GM13976 (cell line): Measurements from ENCODE around the gene KLHL12.
A peak's percentile ranks its signal among the peaks of the same experiment; 100 is the strongest.

Experiments used
- DNase-seq: peaks from one replicate; pipeline ENCODE4 v3.0.0; 2012; ENCODE audit warnings: low spot score
- in situ Hi-C: fragments of 300-500 bp; cut with MboI; formaldehyde crosslinking; loops from one replicate; pipeline ENCODE4 v1.12.0; 2022; ENCODE audit warnings: low sequenced_read_pairs, mixed read lengths, inconsistent platforms; ENCODE audit not compliant: unreplicated experiment
- TF ChIP-seq, protein P1 (sequence below): IDR thresholded peaks from 2 replicates; pipeline ENCODE4 v1.5.1; 2012; ENCODE audit warnings: borderline replicate concordance, mild to moderate bottlenecking; ENCODE audit not compliant: insufficient read depth; ENCODE audit errors: extremely low read depth, missing control alignments, control extremely low read depth

The KLHL12 gene

DNA sequence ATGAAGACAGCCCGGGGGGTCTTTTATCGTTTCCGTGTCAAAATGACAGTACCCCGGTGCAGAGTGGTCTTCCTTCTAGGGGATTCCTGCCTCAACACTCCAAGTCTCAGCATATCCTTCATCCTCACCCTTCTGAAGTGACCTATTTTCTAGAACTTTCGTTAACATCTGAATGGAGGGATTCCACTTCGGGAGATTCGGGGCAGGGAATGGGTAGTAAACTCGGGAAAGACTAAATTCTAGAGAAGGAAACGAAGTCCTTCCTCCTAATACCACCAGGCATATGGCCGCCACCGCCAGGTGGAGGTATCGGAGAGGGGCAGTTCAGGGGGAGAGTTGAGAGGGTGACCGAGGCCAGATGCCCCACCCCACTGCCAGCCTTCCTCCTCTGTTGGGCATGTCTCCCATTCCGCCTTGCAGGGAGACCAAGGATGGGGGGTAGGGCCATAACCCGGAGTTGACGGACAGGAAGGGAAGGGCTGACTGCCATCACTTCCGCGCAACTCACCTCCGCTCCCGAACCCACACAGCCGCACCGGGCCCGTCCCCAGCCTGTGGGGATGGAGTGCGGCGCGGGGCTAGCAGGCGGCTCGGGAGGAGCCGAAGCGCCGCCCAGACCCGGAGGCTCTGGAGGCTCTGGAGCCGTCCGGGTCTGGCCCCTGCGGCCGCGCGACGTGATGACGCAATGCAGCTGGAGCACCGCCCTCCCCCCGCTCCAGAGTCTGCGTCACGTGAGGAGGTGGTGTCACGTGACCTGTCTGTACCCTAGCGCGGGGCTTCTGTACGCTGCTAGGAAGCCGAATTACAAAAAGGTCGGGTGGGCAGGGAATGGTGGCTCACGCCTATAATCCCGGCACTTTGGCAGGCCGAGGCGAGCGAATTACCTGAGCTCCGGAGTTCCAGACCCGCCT is at the start of gene KLHL12:
Gene KLHL12, minus strand, starts transcription at position 654 of the 911 bp plus-strand sequence. CDS start 2,072 bp downstream, outside the sequence.
- peak; percentile 98 for DNase-seq
- in situ Hi-C loops, result no loop called here
- TF ChIP-seq, protein P1, sequence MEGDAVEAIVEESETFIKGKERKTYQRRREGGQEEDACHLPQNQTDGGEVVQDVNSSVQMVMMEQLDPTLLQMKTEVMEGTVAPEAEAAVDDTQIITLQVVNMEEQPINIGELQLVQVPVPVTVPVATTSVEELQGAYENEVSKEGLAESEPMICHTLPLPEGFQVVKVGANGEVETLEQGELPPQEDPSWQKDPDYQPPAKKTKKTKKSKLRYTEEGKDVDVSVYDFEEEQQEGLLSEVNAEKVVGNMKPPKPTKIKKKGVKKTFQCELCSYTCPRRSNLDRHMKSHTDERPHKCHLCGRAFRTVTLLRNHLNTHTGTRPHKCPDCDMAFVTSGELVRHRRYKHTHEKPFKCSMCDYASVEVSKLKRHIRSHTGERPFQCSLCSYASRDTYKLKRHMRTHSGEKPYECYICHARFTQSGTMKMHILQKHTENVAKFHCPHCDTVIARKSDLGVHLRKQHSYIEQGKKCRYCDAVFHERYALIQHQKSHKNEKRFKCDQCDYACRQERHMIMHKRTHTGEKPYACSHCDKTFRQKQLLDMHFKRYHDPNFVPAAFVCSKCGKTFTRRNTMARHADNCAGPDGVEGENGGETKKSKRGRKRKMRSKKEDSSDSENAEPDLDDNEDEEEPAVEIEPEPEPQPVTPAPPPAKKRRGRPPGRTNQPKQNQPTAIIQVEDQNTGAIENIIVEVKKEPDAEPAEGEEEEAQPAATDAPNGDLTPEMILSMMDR, result peak; percentile 56

DNA sequence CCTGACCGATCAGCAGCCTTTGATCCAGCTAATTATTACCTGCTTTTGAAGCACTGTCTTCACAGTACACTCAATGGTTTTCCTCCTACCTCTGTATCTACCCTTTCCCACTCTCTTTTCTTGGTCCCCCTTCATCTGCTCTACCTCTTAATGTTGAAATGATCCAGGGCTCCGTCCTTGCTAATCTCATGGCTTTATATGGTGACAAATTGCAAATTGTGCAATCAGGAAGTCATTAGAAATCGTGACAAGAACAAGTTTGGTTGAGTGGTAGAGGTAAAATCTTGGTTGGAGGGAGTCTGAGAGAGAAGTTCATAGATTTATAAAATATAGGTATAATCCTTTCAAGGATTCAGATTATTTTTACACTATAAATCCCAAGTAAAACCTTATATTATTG is 49.6 kb upstream of the KLHL12 start:
- DNase-seq, result no peak
- TF ChIP-seq, protein P1, result no peak
- in situ Hi-C loops, result loop anchor here (25.0 kb wide), 1 partner anchor 214 kb away; no protein-coding TSS in a partner anchor

DNA sequence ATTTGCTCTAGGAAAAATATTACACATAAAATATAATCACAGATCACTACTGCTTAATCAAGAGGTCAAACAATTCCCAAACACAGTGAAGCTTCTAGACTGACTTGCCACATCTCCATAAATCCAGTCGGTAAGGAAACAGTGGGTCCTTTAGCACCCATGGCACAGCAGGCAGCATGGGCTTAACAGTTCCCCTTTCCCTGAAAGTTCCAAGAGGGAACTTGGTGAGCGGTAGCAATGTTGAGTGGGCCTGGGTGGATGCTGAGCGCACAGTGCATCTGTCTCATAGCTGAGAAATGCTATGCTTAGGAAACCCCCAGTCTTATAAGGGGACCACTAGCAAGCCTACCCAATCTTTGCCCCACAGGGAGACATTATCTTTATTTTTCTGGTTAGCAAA is 47.8 kb upstream of the KLHL12 start:
- DNase-seq, result no peak
- in situ Hi-C loops, result loop anchor here (25.0 kb wide), 1 partner anchor 213 kb away; no protein-coding TSS in a partner anchor
- TF ChIP-seq, protein P1, result no peak

DNA sequence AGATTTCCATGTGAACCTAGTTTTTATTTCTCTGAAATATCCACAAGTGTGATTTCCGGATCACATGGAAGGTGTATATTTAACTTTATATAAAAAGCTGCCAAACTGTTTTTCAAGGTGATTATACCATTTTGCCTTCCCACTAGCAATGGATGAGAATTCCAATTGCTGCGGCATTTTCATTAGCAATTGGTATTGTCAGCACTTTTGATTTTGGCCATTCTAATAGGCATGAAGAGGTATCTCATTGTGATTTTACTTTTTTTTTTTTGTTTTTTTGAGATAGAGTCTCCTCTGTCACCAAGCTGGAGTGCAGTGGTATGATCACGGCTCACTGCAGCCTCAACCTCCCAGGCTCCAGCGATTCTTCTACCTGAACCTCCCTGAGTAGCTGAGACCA is 45.0 kb upstream of the KLHL12 start:
- TF ChIP-seq, protein P1, result no peak
- in situ Hi-C loops, result no loop called here

DNA sequence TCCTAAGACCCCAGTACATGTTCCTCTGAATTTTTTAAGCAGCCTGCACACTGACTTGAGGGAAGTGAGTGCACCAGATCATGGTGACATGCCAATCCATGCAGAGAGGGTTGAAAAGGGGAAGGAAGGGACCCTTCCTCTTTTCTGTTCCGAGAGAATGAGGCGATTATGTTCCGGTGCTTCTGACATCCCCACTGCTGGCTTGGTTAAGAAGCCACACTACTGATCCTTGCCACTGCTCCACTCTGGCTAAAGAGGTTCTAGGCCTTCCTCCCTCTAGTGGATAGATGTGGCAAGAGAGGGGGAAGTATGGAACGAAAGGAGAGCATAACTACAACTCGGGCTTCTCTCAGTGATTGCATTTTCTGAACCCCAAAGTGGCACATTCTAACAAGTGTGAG is 41.9 kb upstream of the KLHL12 start:
- TF ChIP-seq, protein P1, result peak; percentile 43
- DNase-seq, result peak; percentile 68
- in situ Hi-C loops, result no loop called here

More for the DNA sequence above, 45.0 kb upstream of the KLHL12 start:
- DNase-seq, result no peak

DNA sequence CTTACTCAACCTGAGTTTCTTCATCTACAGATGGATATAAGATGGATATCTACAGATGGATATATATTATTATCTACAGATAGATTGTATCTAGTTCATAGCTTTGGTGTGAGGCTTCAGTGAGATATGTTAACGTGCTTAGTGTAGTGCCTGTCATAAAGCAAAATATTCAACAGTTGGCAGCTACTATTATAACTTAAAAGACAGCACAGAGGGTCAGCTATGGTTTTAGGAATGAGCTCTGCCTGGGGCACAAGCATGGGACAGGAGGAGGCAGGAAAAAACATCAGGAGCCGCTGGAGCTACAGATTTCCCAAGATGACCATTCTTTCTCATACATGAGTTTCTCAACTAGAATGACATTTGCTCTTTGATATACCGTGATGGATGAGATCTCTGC is 41.3 kb upstream of the KLHL12 start:
- TF ChIP-seq, protein P1, result no peak
- DNase-seq, result no peak
- in situ Hi-C loops, result no loop called here
